Fibroblast of lung (primary cell): ENCODE measurements around the gene PCDHGA4.

ENCODE experiments used
- EZH2 ChIP-seq: IDR thresholded peaks from 2 replicates; pipeline ENCODE4 v1.5.1; 2012; ENCODE audit warnings: low read length, control low read depth, mild to moderate bottlenecking; ENCODE audit errors: missing control alignments
- TF ChIP-seq, protein P1 (sequence below), 2 donors: IDR thresholded peaks in 1 of 2; conservative IDR thresholded peaks in 1 of 2; 1 replicate in 1 of 2; 2 replicates in 1 of 2; pipeline ENCODE4 v1.5.1; 2011 to 2012; ENCODE audit warnings: low read length in 2 of 2, control low read depth in 1 of 2, inconsistent platforms in 1 of 2, low read depth in 1 of 2, mild to moderate bottlenecking in 1 of 2

DNA sequence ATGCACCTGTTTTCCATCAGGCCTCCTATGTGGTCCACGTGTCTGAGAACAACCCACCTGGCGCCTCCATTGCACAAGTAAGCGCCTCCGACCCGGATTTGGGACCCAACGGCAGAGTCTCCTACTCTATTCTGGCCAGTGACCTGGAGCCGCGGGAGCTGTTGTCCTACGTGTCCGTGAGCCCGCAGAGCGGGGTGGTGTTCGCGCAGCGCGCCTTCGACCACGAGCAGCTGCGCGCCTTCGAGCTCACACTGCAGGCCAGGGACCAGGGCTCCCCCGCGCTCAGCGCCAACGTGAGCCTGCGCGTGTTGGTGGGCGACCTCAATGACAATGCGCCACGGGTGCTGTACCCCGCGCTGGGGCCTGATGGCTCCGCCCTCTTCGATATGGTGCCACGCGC, 3.2 kb upstream of the PCDHGA4 start:
- TF ChIP-seq, protein P1, sequence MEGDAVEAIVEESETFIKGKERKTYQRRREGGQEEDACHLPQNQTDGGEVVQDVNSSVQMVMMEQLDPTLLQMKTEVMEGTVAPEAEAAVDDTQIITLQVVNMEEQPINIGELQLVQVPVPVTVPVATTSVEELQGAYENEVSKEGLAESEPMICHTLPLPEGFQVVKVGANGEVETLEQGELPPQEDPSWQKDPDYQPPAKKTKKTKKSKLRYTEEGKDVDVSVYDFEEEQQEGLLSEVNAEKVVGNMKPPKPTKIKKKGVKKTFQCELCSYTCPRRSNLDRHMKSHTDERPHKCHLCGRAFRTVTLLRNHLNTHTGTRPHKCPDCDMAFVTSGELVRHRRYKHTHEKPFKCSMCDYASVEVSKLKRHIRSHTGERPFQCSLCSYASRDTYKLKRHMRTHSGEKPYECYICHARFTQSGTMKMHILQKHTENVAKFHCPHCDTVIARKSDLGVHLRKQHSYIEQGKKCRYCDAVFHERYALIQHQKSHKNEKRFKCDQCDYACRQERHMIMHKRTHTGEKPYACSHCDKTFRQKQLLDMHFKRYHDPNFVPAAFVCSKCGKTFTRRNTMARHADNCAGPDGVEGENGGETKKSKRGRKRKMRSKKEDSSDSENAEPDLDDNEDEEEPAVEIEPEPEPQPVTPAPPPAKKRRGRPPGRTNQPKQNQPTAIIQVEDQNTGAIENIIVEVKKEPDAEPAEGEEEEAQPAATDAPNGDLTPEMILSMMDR (conservative IDR thresholded peaks at IDR 0.05 in 1 of 2, IDR thresholded peaks at IDR 0.05 in 1 of 2; ENCODE audit: low read depth in 1 of 2, low read length in 2 of 2), result no peak
- no peak for TF ChIP-seq EZH2
